GM19438 (cell line): ENCODE measurements around the gene AGFG2.

ENCODE experiments used
- ATAC-seq: cut with Tn5 transposase; IDR thresholded peaks from one replicate; pipeline ENCODE4 v1.9.1; 2021; ENCODE audit warnings: low read depth; ENCODE audit not compliant: unreplicated experiment

The AGFG2 gene

GRCh38 chr7:100584054-100584682, 45.2 kb downstream of the AGFG2 start:
- no peak for ATAC-seq

DNA sequence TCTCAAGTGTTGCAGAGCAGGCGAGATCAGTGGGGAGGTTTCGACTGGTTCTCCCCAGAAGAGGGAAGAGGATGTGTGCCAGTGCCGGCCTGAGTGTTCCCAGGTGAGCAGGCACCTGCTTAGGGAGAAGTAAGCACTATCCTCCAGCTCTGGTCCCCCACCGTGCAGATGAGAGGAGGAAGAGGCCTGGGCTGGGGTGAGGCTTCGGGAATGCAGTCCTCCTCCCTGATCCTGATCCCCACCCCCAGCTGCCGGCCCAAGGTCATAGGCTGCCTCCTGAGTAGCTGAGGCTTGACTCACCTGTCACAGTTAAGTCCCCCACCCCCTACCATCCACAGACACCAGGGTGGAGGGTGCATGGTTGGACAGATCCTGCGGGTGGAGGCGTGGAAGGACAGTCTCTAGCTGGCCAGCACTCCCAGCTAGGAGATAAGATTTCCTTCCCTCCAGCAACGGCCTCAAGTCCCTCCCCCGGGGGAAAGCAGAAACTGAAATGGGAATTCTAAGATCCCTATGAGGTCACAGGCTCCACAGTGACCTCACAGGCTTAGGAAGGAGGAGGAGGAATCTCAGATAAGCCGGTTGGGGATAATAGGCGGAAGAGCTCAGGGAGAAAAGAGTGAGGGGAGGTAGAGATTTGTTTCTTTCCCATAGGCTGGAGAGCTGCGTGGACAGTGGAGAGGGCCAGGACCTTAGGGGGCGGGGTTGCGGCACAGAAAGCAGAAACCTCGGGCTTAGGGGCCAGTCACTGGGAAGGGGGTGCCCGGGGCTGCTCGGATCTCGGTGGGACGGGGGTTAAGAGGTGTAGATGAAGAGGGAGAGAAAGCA, 45.9 kb downstream of the AGFG2 start:
- ATAC-seq: no peak

DNA sequence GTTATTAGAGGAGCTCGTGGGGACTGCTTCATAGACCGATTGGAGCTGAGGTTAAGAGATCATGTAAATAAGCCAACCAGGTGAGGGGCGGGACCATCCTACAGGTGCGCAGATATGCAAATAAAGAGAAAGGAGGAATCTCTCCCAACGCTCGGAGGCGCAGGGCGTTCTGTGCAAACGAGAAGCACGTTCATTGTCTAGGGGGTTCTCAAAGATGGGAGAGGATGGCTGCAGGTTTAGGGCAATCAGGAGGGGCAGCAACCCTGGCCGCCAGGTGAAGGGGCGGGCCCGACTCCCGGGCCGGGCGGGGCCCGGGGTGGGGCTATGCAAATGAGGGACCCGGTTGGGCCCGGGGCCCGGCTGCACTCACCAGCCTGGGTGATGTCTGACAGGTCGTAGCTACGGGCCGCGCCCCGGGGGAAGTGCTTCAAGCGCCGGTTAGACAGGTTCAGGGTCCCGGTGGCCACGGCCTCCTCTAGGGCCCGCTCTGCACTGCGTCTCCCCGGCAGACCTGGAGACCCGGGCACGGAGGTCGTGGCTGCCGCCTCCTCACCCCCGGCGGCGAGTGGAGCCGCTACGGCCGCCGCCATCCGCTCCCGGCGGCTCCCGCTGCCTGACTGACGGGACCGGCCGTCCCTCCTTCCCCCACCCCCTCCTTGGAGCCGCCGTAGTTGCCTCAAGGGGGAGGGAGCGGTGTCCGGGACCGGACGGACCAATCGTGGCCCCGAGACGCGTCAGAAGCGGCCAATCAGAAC, 46.7 kb downstream of the AGFG2 start, which contains the start of gene LRCH4:
LRCH4 (minus strand) TSS at position 619 of the 755 bp plus-strand sequence; CDS start at position 590, 29 bp downstream.
- no peak for ATAC-seq

- ATAC-seq: peak; percentile 84
These were observed 47.4 kb downstream of the AGFG2 start, which contains the start of gene FBXO24 for GRCh38 chr7:100586266-100587025. FBXO24 (plus strand) TSS chr7:100586328; CDS start chr7:100586626, 298 bp downstream.

- ATAC-seq: no peak
These were observed 49.4 kb downstream of the AGFG2 start for GRCh38 chr7:100588438-100588837.

DNA sequence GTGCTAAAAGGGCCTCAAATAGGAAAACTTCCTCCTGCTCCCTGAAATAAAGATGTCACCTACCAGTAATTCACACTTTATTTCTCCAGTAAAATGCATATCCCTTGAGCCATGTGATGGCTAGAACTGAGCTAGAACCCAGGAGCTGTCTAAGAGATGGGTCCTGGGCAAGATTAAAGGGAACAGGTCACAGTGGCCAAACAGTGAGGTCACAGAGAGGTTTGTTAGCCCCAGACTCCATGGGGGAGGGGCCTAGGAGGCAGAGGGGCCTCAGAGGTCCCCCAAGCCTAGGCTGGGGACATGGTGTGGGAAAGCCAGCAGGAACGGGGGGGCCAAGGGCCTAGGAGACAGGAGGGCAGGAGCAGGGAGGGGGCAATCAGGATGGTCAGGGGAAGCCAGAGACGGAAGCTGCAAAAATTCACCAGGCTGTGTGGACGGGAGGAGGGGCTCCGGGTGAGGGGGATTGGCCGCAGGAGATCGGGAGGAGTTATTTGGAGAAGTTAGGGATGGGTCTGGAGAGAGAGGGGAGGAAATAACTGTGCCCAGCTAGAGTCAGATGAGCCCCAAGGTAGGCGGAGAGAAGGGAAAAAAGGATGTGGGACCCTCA, 50.4 kb downstream of the AGFG2 start:
- ATAC-seq: no peak

- no peak for ATAC-seq
These were observed 51.2 kb downstream of the AGFG2 start for GRCh38 chr7:100590077-100590737.

DNA sequence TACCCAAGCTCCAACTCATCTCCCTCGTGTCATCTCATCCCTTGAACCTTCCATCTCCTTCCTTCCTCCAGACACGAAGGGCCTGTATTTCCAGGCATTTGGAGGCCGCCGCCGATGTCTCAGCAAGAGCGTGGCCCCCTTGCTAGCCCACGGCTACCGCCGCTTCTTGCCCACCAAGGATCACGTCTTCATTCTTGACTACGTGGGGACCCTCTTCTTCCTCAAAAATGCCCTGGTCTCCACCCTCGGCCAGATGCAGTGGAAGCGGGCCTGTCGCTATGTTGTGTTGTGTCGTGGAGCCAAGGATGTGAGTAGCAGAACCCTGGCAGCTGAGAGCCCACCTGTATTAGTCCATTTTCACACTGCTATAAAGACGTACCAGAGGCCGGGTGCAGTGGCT, 52.6 kb downstream of the AGFG2 start:
- ATAC-seq: no peak

GRCh38 chr7:100595188-100595587, 56.2 kb downstream of the AGFG2 start:
- ATAC-seq: no peak

DNA sequence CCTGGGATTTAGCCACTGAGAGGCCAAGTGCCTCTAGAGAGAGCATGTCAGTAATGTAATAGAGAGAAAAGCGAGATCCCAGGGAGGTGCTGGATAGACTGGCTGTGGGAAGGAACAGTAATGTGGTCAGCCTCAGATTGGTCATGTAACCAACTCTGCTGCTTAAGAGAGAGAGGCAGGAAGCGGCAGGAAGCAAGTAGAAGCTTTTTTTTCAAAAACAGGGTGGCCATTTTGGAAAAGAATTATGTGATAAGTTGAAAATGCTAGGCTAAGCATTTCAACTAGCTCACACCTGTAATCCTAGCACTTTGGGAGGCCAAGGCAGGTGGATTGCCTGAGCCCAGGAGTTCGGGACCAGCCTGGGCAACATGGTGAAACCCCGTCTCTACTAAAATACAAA, 59.4 kb downstream of the AGFG2 start:
- no peak for ATAC-seq

- ATAC-seq: no peak
These were observed 61.1 kb downstream of the AGFG2 start for GRCh38 chr7:100599911-100600729.

GRCh38 chr7:100600730-100601038, 61.7 kb downstream of the AGFG2 start:
- no peak for ATAC-seq

DNA sequence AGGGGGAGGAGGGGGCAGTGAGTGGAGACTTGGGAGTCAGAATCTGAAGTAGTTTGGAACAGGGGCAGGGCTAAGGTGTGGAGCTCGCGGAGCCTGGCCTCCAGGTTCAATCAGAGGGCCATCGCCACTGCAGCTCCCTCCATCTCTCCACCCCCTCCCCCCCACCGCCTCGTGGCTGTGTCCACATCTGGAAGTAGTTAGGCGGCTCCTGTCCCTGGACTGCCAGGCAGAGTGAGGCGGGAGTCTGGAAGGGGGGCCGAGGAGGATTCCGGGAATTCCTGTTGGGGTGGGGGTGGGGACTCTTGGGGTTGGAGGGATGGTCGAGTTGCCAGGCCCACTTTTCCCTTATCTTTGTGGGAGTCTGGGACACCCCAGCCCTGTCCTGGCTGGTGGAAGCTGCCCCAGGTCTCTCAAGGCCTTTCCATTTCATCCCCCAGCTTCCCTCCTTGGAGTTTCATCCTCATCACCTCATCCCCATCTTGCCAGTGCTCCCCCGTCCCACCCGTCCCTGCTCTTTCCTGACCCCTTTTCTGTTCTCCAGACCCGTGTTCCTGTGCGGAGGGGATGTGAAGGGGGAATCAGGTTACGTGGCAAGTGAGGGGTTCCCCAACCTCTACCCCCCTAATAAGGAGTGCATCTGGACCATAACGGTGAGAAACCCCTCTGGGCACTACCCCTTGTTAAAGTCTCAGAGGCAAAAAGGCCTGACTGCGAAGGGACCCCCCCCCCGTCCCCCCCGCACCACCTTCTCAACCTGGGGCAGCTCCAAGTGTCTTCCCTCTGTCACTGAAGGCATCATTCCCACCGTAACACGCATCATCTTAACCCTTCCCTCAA, 64.1 kb downstream of the AGFG2 start:
- no peak for ATAC-seq

GRCh38 chr7:100603726-100604027, 64.7 kb downstream of the AGFG2 start:
- ATAC-seq: no peak

- ATAC-seq: peak; percentile 65
These were observed 65.3 kb downstream of the AGFG2 start for GRCh38 chr7:100604028-100604975.

- ATAC-seq: no peak
These were observed 66.2 kb downstream of the AGFG2 start for GRCh38 chr7:100604976-100605911.
